Stimulated activated memory B cell treated with anti-CD40 and anti-IgM and Interleukin-4, amounts not matched to agents 10 μg/mL and 1 μg/mL and 100 μg/mL, for 72 hours (primary cell): ENCODE data around the gene OXER1.

ENCODE experiments used
- ATAC-seq: fragments of 150-1000 bp; cut with Tn5 transposase; 2 replicates; pipeline ENCODE4 v1.10.0; 2021
- H3K27ac Mint-ChIP-seq: one replicate; pipeline ENCODE4 v1.8.0; 2022; ENCODE audit warnings: mild to moderate bottlenecking, mixed read lengths
- H3K27me3 Mint-ChIP-seq: one replicate; pipeline ENCODE4 v1.8.0; 2022; ENCODE audit warnings: mixed read lengths
- H3K36me3 Mint-ChIP-seq: one replicate; pipeline ENCODE4 v1.8.0; 2022; ENCODE audit warnings: mixed read lengths
- H3K4me1 Mint-ChIP-seq: one replicate; pipeline ENCODE4 v1.8.0; 2022; ENCODE audit warnings: mixed read lengths
- H3K4me3 Mint-ChIP-seq: one replicate; pipeline ENCODE4 v1.8.0; 2022; ENCODE audit warnings: mild to moderate bottlenecking, moderate library complexity, mixed read lengths
- H3K9me3 Mint-ChIP-seq: one replicate; pipeline ENCODE4 v1.8.0; 2022; ENCODE audit warnings: mixed read lengths

OXER1 gene

GRCh38 chr2:42797281-42797680 is 33.3 kb upstream of the OXER1 start:
- no peaks in the 10 kb centered on the region for H3K27me3 Mint-ChIP-seq
- H3K9me3 Mint-ChIP-seq, result no peaks in the 10 kb centered on the region
- H3K4me3 Mint-ChIP-seq, result no peak overlapping the region
- peaks cover 24% of the 10 kb centered on the region for H3K36me3 Mint-ChIP-seq
- peak overlapping the region; percentile 94 for H3K27ac Mint-ChIP-seq
- H3K4me1 Mint-ChIP-seq, result peaks cover 59% of the 10 kb centered on the region
- no peak for ATAC-seq

- peak overlapping the region; percentile 56 for H3K4me3 Mint-ChIP-seq
- H3K4me1 Mint-ChIP-seq, result peaks cover 63% of the 10 kb centered on the region
- peak overlapping the region; percentile 94 for H3K27ac Mint-ChIP-seq
- no peaks in the 10 kb centered on the region for H3K27me3 Mint-ChIP-seq
- H3K9me3 Mint-ChIP-seq, result no peaks in the 10 kb centered on the region
- peak; percentile 73 for ATAC-seq
- H3K36me3 Mint-ChIP-seq, result peaks cover 22% of the 10 kb centered on the region
Observed at GRCh38 chr2:42796427-42797248, 32.7 kb upstream of the OXER1 start.

- H3K9me3 Mint-ChIP-seq, result no peaks in the 10 kb centered on the region
- peak overlapping the region; percentile 94 for H3K27ac Mint-ChIP-seq
- peaks cover 18% of the 10 kb centered on the region for H3K36me3 Mint-ChIP-seq
- peak overlapping the region; percentile 40 for H3K4me3 Mint-ChIP-seq
- peak; percentile 48 for ATAC-seq
- H3K4me1 Mint-ChIP-seq, result peaks cover 64% of the 10 kb centered on the region
- H3K27me3 Mint-ChIP-seq, result no peaks in the 10 kb centered on the region
Observed at GRCh38 chr2:42795841-42796301, 31.9 kb upstream of the OXER1 start.

- H3K27ac Mint-ChIP-seq, result peak overlapping the region; percentile 94
- H3K36me3 Mint-ChIP-seq, result peaks cover 19% of the 10 kb centered on the region
- peaks cover 60% of the 10 kb centered on the region for H3K4me1 Mint-ChIP-seq
- H3K27me3 Mint-ChIP-seq, result no peaks in the 10 kb centered on the region
- no peaks in the 10 kb centered on the region for H3K9me3 Mint-ChIP-seq
- no peak for ATAC-seq
- peak overlapping the region; percentile 40 for H3K4me3 Mint-ChIP-seq
Observed at GRCh38 chr2:42795275-42795674, 31.3 kb upstream of the OXER1 start.

DNA sequence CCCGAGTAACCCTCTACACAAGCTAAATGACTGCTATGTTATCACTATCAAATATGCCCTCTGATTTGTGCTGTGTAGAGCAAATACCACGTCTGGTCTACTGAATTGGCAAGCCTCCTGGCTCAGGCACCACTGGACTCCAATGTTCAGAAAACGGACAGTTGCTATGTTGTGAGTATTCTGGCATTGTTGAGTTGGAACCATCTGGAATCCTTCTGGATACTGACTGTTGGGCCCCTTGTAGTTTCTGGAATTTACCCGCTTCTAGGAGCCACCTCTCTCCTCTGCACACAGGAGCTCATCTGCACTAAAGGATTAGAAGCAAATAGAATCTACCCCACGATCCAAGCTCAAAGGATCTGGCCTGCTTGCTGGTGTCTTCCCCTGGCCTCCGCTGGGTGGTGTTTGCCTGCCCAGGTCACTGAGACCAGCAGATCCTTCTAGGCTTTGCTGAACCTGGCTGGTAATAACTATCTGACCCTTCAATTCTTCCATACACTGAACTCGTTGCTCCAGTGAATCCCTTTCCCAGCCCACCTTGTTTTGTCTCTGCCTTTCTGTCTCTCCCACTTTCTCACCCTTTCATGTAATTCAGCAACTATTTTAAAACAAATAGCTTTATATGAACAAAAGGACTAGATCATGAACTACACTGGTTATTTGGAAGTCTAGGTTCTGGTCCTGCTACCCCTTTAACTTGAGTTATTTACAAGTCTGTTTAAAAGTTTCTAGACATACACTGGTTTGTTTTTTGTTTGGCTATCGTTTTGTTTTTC is 30.5 kb upstream of the OXER1 start:
- peak overlapping the region; percentile 94 for H3K27ac Mint-ChIP-seq
- no peaks in the 10 kb centered on the region for H3K27me3 Mint-ChIP-seq
- no peak for ATAC-seq
- peaks cover 60% of the 10 kb centered on the region for H3K4me1 Mint-ChIP-seq
- H3K4me3 Mint-ChIP-seq, result peak overlapping the region; percentile 85
- H3K36me3 Mint-ChIP-seq, result peaks cover 17% of the 10 kb centered on the region
- no peaks in the 10 kb centered on the region for H3K9me3 Mint-ChIP-seq

DNA sequence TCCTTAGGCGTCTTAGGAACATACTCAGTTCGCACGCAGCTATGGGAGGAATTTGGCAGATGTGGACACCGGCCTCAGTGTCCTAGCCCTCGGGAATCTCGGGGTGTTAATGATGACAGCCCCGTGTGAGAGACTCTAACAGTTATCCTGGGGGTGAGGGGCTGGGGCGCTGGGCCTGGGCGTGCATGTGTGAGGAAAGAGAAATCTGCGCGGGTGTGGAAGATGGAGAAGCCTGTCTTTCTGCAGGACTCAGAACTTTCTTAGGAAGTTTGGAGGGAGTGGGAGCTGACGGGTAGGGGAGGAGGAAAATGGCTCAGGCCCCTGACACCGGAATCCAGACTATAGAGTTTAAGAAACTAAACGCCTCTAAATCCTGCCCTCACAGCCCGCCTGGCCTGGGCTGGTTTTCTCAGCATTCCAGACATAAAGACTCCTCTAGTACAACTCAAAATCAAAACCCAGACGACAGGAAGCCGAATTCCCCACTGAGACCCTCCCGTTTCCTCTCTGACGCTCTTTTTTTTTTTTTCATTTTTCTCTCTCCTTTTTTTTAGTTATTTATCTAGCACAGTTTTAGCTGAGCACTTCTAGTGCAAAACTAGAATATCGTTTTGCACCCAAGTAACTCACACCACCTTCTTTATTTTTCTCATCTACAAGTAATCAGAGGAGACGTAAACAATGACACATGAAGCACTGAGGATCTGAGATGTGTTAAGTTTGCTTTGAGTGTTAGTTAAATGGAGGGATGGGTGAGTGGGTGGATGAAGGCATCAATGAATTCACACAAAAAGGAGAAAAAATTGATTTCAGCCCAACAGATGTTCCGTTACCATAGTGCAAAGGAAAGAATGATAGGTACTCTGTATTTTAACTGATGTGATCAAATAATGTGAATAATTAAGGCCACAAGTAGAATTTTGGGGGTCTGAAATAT is 29.7 kb upstream of the OXER1 start:
- peaks cover 19% of the 10 kb centered on the region for H3K36me3 Mint-ChIP-seq
- no peaks in the 10 kb centered on the region for H3K9me3 Mint-ChIP-seq
- H3K4me1 Mint-ChIP-seq, result peaks cover 61% of the 10 kb centered on the region
- H3K4me3 Mint-ChIP-seq, result peak overlapping the region; percentile 85
- H3K27ac Mint-ChIP-seq, result peak overlapping the region; percentile 94
- H3K27me3 Mint-ChIP-seq, result no peaks in the 10 kb centered on the region
- no peak for ATAC-seq

- Mint-ChIP-seq H3K27ac (peak within 1 kb of the TSS; percentile 94), H3K36me3 (peaks cover 27% of the 10 kb centered on the region), H3K27me3 (no peaks in the 10 kb centered on the region), H3K4me1 (peaks cover 70% of the 10 kb centered on the region), H3K4me3 (peak within 1 kb of the TSS; percentile 85), H3K9me3 (no peaks in the 10 kb centered on the region)
- ATAC-seq, result peak; percentile 71
Observed at GRCh38 chr2:42792583-42793333, 28.8 kb upstream of the OXER1 start, which contains the start of gene HAAO. TSS of gene HAAO (minus strand) at chr2:42792583. CDS start at chr2:42792536, 47 bp downstream.

GRCh38 chr2:42792087-42792582 is 28.2 kb upstream of the OXER1 start:
- ATAC-seq, result peak; percentile 69
- no peaks in the 10 kb centered on the region for H3K9me3 Mint-ChIP-seq
- peak overlapping the region; percentile 85 for H3K4me3 Mint-ChIP-seq
- H3K4me1 Mint-ChIP-seq, result peaks cover 71% of the 10 kb centered on the region
- H3K27ac Mint-ChIP-seq, result peak overlapping the region; percentile 94
- H3K36me3 Mint-ChIP-seq, result peaks cover 29% of the 10 kb centered on the region
- H3K27me3 Mint-ChIP-seq, result no peaks in the 10 kb centered on the region

DNA sequence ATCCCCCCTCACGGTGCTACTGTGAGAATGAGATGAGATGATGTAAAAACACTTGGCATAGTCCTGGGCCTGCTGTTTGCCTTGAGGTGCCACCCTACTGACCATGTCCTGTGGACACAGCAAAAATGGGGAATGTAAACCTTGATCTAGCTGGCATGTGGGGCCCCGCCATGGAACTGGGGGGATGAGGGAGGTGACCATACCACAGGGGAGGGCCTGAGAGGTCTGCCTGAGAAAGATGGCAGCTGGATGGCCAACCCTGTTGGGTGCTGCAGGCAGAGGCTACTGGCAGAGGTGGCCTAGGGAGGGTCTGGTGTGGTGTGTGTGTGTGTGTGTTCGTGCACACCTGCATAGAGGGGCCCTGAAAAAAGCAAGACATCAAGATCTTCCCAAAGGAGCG is 27.7 kb upstream of the OXER1 start:
- H3K27ac Mint-ChIP-seq, result peak overlapping the region; percentile 94
- no peaks in the 10 kb centered on the region for H3K9me3 Mint-ChIP-seq
- H3K4me1 Mint-ChIP-seq, result peaks cover 67% of the 10 kb centered on the region
- peaks cover 34% of the 10 kb centered on the region for H3K36me3 Mint-ChIP-seq
- peak overlapping the region; percentile 85 for H3K4me3 Mint-ChIP-seq
- H3K27me3 Mint-ChIP-seq, result no peaks in the 10 kb centered on the region
- ATAC-seq, result no peak

- Mint-ChIP-seq H3K4me1 (peaks cover 49% of the 10 kb centered on the region), H3K27ac (peak overlapping the region; percentile 94), H3K36me3 (peaks cover 35% of the 10 kb centered on the region), H3K9me3 (no peaks in the 10 kb centered on the region), H3K27me3 (no peaks in the 10 kb centered on the region), H3K4me3 (no peak overlapping the region)
- no peak for ATAC-seq
Observed at GRCh38 chr2:42789751-42790150, 25.8 kb upstream of the OXER1 start.

DNA sequence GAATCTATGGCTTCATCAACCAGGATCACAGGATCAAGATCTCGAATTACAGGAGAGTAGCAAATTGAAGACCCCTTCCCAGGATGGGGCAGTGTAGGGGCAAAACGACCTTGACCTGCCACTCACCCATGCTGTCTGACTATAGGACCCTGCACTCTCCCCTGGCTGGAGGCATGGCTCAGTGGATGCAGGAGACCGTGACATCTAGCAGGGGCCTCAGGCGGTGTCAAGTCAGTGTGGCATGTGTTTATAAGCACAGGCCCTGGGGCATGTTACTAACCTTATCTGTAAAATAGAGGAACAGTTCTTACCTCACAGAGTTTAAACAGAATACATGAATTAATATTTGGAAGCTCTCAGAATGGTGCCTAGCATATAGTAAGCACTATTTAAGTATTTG is 24.9 kb upstream of the OXER1 start:
- ATAC-seq, result no peak

DNA sequence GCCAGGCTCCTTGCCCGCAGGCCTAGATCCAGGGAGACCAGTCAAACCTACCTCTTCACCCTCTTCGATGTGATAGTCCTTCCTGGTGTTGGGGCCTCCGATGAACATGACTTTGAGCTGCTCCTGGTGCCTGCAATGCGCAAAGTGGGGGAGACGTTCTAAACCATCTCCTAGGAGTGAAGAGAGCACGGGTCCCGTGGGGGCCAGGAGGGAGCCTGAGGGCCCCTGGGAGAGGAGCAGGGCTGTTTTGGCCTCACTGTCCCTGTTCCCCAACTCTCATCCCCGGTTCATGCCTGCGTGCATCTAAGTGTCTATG is 24.5 kb upstream of the OXER1 start:
- H3K27ac Mint-ChIP-seq, result no peak overlapping the region
- peaks cover 27% of the 10 kb centered on the region for H3K36me3 Mint-ChIP-seq
- H3K27me3 Mint-ChIP-seq, result no peaks in the 10 kb centered on the region
- ATAC-seq, result no peak
- H3K4me1 Mint-ChIP-seq, result peaks cover 36% of the 10 kb centered on the region
- no peaks in the 10 kb centered on the region for H3K9me3 Mint-ChIP-seq
- no peak overlapping the region for H3K4me3 Mint-ChIP-seq

More for the DNA sequence above, 24.9 kb upstream of the OXER1 start:
- Mint-ChIP-seq H3K4me3 (no peak overlapping the region), H3K9me3 (no peaks in the 10 kb centered on the region), H3K27ac (no peak overlapping the region), H3K4me1 (peaks cover 40% of the 10 kb centered on the region), H3K27me3 (no peaks in the 10 kb centered on the region), H3K36me3 (peaks cover 29% of the 10 kb centered on the region)

- no peak for ATAC-seq
- H3K4me1 Mint-ChIP-seq, result peaks cover 31% of the 10 kb centered on the region
- H3K27ac Mint-ChIP-seq, result no peak overlapping the region
- H3K27me3 Mint-ChIP-seq, result no peaks in the 10 kb centered on the region
- peaks cover 32% of the 10 kb centered on the region for H3K36me3 Mint-ChIP-seq
- H3K4me3 Mint-ChIP-seq, result no peak overlapping the region
- no peaks in the 10 kb centered on the region for H3K9me3 Mint-ChIP-seq
Observed at GRCh38 chr2:42787788-42788477, 24.0 kb upstream of the OXER1 start.

DNA sequence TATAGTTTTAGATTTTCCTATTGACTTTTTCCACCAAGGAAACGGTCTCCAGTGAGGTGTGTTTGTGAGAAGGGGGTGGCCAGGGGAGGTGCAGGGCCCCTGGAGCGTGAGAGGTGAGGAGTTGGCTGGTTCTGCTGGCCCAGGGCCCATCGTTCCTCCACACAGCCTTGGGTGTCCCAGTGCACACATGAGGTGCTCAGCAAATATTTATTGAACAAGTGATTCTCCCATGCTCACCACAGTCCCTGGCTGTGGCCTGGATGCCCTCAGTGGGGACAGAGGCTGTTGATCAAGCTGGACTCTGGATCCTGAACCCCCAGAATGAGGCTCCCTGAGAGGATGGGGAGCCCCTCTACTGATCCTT is 23.5 kb upstream of the OXER1 start:
- peaks cover 37% of the 10 kb centered on the region for H3K36me3 Mint-ChIP-seq
- H3K4me1 Mint-ChIP-seq, result peaks cover 31% of the 10 kb centered on the region
- no peaks in the 10 kb centered on the region for H3K9me3 Mint-ChIP-seq
- H3K27ac Mint-ChIP-seq, result no peak overlapping the region
- no peak for ATAC-seq
- H3K4me3 Mint-ChIP-seq, result no peak overlapping the region
- no peaks in the 10 kb centered on the region for H3K27me3 Mint-ChIP-seq
